GM12878 (cell line): Measurements from ENCODE around the gene ANKRD37. TPM values are rescaled to one million over a fixed set of nuclear protein-coding genes. Genes with fewer than 3 reads are reported as not detected.

Experiments used
- ATAC-seq: fragments of 200-7000 bp; cut with Tn5 transposase; 3 replicates; pipeline ENCODE4 v1.9.1; 2020; ENCODE audit warnings: mild to moderate bottlenecking, moderate library complexity
- BruUV-seq: library from RNA; stranded (reverse); fragments of 400-500 nt; replicated peaks from 2 replicates; lab custom pipeline; 2021; lab: Mats Ljungman, UMichigan
- CTCF ChIA-PET: fragments of 300-600 bp; sonication (Branson Sonifier 250); formaldehyde crosslinking; extraction: SDS; loops from one replicate; lab custom pipeline; 2021; ENCODE audit warnings: inconsistent platforms; lab: Yijun Ruan, JAX
- POLR2A ChIA-PET: fragments of 350-600 bp; formaldehyde crosslinking; extraction: SDS; loops from one replicate; lab custom pipeline; 2021; ENCODE audit warnings: inconsistent platforms; lab: Charles Lee
- RAD21 ChIA-PET: fragments of 300-600 bp; sonication (Branson Sonifier 250); formaldehyde crosslinking; loops from one replicate; lab custom pipeline; 2023; ENCODE audit warnings: antibody characterized with exemption; ENCODE audit not compliant: unreplicated experiment; lab: Charles Lee
- SMC1A ChIA-PET: fragments of 300-600 bp; sonication (Branson Sonifier 250); formaldehyde crosslinking; loops from one replicate; lab custom pipeline; 2023; ENCODE audit not compliant: unreplicated experiment, uncharacterized antibody; lab: Charles Lee
- DNase-seq: peaks from one replicate; pipeline ENCODE4 v3.0.0-alpha.2; 2011; ENCODE audit warnings: low read depth, low spot score
- FAIRE-seq: peaks from 3 replicates; lab custom pipeline; 2011; peaks lifted over from hg19 to GRCh38; lab: Jason Lieb, UNC
- H2AFZ ChIP-seq: 2 replicates; pipeline ENCODE4 v1.6.0; 2011; ENCODE audit warnings: low read depth, low read length, control low read depth; ENCODE audit not compliant: control insufficient read depth
- H3K27ac ChIP-seq: 2 replicates; pipeline ENCODE4 v1.5.1; 2011; ENCODE audit warnings: control low read depth; ENCODE audit not compliant: control insufficient read depth, insufficient read depth
- H3K27me3 ChIP-seq, 2 experiments: replicated peaks in 1 of 2; 2 replicates each; pipeline versions ENCODE4 v1.6.0 to v1.6.1; 2011; ENCODE audit warnings: low read length in 1 of 2; ENCODE audit not compliant: control insufficient read depth in 2 of 2, insufficient read depth in 2 of 2
- H3K36me3 ChIP-seq, 2 experiments: 2 replicates each; pipeline ENCODE4 v1.5.1; 2011; ENCODE audit warnings: low read length in 1 of 2; ENCODE audit not compliant: control insufficient read depth in 2 of 2, insufficient read depth in 2 of 2
- H3K4me1 ChIP-seq: 2 replicates; pipeline ENCODE4 v1.6.1; 2011; ENCODE audit warnings: mild to moderate bottlenecking, low read length, moderate library complexity, mixed read lengths; ENCODE audit not compliant: control insufficient read depth, insufficient read depth
- H3K4me2 ChIP-seq: 2 replicates; pipeline ENCODE4 v1.6.0; 2011; ENCODE audit warnings: control low read depth; ENCODE audit not compliant: control insufficient read depth, insufficient read depth
- H3K4me3 ChIP-seq: fragments of 200-600 bp; sonication (generic); 2 replicates; pipeline ENCODE4 v1.5.1; 2016
- H3K79me2 ChIP-seq: 2 replicates; pipeline ENCODE4 v1.6.0; 2011; ENCODE audit warnings: low read length; ENCODE audit not compliant: control insufficient read depth, insufficient read depth
- H3K9ac ChIP-seq: 2 replicates; pipeline ENCODE4 v1.8.0; 2011; ENCODE audit warnings: low read length, control low read depth, mixed read lengths; ENCODE audit not compliant: control insufficient read depth, insufficient read depth
- H3K9me3 ChIP-seq: replicated peaks from 3 replicates; pipeline ENCODE4 v1.5.1; 2011; ENCODE audit warnings: mild to moderate bottlenecking, low read length; ENCODE audit not compliant: control insufficient read depth, insufficient read depth
- H4K20me1 ChIP-seq: 2 replicates; pipeline ENCODE4 v1.6.0; 2011; ENCODE audit not compliant: control insufficient read depth, insufficient read depth
- BCL11A ChIP-seq: IDR thresholded peaks from 2 replicates; pipeline ENCODE4 v1.6.1; 2011; ENCODE audit warnings: low read depth, low read length
- BHLHE40 ChIP-seq, 2 experiments: fragments of 450-650 bp in 1 of 2; IDR thresholded peaks; 2 replicates each; pipeline ENCODE4 v1.6.1; 2011 to 2017; ENCODE audit warnings: low read depth in 2 of 2, borderline replicate concordance in 1 of 2, improper control_type of control experiment in 1 of 2, low read length in 1 of 2, mild to moderate bottlenecking in 1 of 2
- BMI1 ChIP-seq: fragments of 450-650 bp; IDR thresholded peaks from 2 replicates; pipeline ENCODE4 v1.6.1; 2016; ENCODE audit warnings: mild to moderate bottlenecking, moderate library complexity, borderline replicate concordance
- BRCA1 ChIP-seq: IDR thresholded peaks from 2 replicates; pipeline ENCODE4 v1.6.1; 2011; ENCODE audit warnings: low read depth, low read length, improper control_type of control experiment
- CBFB ChIP-seq: IDR thresholded peaks from 2 replicates; pipeline ENCODE4 v1.6.1; 2016; ENCODE audit warnings: antibody characterized with exemption, low read depth
- EP300 ChIP-seq, 2 experiments: fragments of 150-350 bp in 1 of 2; IDR thresholded peaks; 2 replicates each; pipeline ENCODE4 v1.6.1; 2011 to 2012; ENCODE audit warnings: low read depth in 2 of 2, low read length in 2 of 2, borderline replicate concordance in 1 of 2, improper control_type of control experiment in 1 of 2, inconsistent platforms in 1 of 2; ENCODE audit not compliant: control insufficient read depth in 1 of 2
- GABPA ChIP-seq: IDR thresholded peaks from 2 replicates; pipeline ENCODE4 v1.6.1; 2014; ENCODE audit warnings: antibody characterized with exemption, low read depth, mild to moderate bottlenecking, inconsistent platforms
- JUND ChIP-seq: IDR thresholded peaks from 2 replicates; pipeline ENCODE4 v1.6.1; 2012; ENCODE audit warnings: low read depth, mild to moderate bottlenecking, low read length, improper control_type of control experiment, moderate library complexity
- KAT2A ChIP-seq: conservative IDR thresholded peaks from 2 replicates; pipeline ENCODE4 v1.6.1; 2011; ENCODE audit warnings: low read depth, low read length; ENCODE audit not compliant: control insufficient read depth
- NFXL1 ChIP-seq: fragments of 450-650 bp; IDR thresholded peaks from 2 replicates; pipeline ENCODE4 v1.6.1; 2017; ENCODE audit warnings: antibody characterized with exemption, mild to moderate bottlenecking, borderline replicate concordance
- SIN3A ChIP-seq: IDR thresholded peaks from 2 replicates; pipeline ENCODE4 v1.6.1; 2012; ENCODE audit warnings: low read depth, low read length, improper control_type of control experiment
- SMC3 ChIP-seq: IDR thresholded peaks from 2 replicates; pipeline ENCODE4 v1.6.1; 2011; ENCODE audit warnings: low read length, improper control_type of control experiment, borderline replicate concordance
- SREBF2 ChIP-seq: IDR thresholded peaks from 2 replicates; pipeline ENCODE4 v1.6.1; 2012; ENCODE audit warnings: mild to moderate bottlenecking, low read length
- SUZ12 ChIP-seq: fragments of 200-600 bp; sonication (generic); IDR thresholded peaks from one replicate; pipeline ENCODE4 v1.6.1; 2018; ENCODE audit warnings: antibody characterized with exemption, mild to moderate bottlenecking; ENCODE audit not compliant: unreplicated experiment
- TCF7 ChIP-seq: IDR thresholded peaks from 2 replicates; pipeline ENCODE4 v1.6.1; 2014; ENCODE audit warnings: antibody characterized with exemption, borderline replicate concordance
- ZNF207 ChIP-seq: fragments of 450-650 bp; IDR thresholded peaks from 2 replicates; pipeline ENCODE4 v1.6.1; 2014; ENCODE audit warnings: antibody characterized with exemption, mild to moderate bottlenecking, borderline replicate concordance
- WGBS: methylation state at CpG from one replicate; pipeline ENCODE4 v1.1.6; 2016; ENCODE audit warnings: low lambda C conversion rate; ENCODE audit not compliant: insufficient replicate concordance, insufficient coverage; ENCODE audit errors: missing lambda C conversion rate; 5-methylcytosine and 5-hydroxymethylcytosine counted together
- in situ Hi-C: fragments of 300-500 bp; cut with MboI; formaldehyde crosslinking; loops from 9 replicates; pipeline ENCODE4 v1.14.3; 2018; ENCODE audit warnings: mixed read lengths
- intact Hi-C: fragments of 100-400 bp; cut with micrococcal nuclease; formaldehyde crosslinking; loops from one replicate; pipeline ENCODE4 v1.14.2; 2022; ENCODE audit not compliant: unreplicated experiment
- polyA plus RNA-seq, 11 experiments: library from polyadenylated mRNA; depleted of rRNA in 4 of 11; unstranded in 6 of 11; stranded (reverse) in 5 of 11; fragments of >200 nt; fragmentation: Nextera tagmentation in 4 of 11; fragmentation: Illumina TruSeq in 1 of 11; extraction: Ambion mirVana in 4 of 11; extraction: Trizol in 1 of 11; gene quantifications; 1 replicate in 1 of 11; 2 replicates in 10 of 11; pipeline versions ENCODE4 v1.2.1 to v1.2.3, GENCODE V29; 2011 to 2016; ENCODE audit warnings: inconsistent platforms in 2 of 11, missing spikeins in 2 of 11, low read depth in 1 of 11
- total RNA-seq, 4 experiments: library from RNA; depleted of rRNA in 3 of 4; stranded (reverse); fragments of >200 nt in 3 of 4; fragmentation: Illumina TruSeq in 1 of 4; extraction: Trizol in 1 of 4; gene quantifications; 2 replicates each; pipeline versions ENCODE4 v1.2.1 to v1.2.3, GENCODE V29; 2013 to 2021
- TF ChIP-seq, protein P1 (sequence below): IDR thresholded peaks from 2 replicates; pipeline ENCODE4 v1.6.1; 2011; ENCODE audit warnings: mild to moderate bottlenecking, low read depth, low read length, moderate library complexity; ENCODE audit not compliant: insufficient replicate concordance
- TF ChIP-seq, protein P2 (sequence below): fragments of 450-650 bp; formaldehyde crosslinking; IDR thresholded peaks from 2 replicates; pipeline ENCODE4 v1.4.0; 2022; ENCODE audit warnings: mild to moderate bottlenecking, moderate library complexity

The ANKRD37 gene
- total and polyA plus RNA-seq, 10 of the 15 experiments (the other 5 are each of a cell fraction or from before 2014, with no cell fraction given): 10.6 to 67.9 (median 24.2) TPM

DNA sequence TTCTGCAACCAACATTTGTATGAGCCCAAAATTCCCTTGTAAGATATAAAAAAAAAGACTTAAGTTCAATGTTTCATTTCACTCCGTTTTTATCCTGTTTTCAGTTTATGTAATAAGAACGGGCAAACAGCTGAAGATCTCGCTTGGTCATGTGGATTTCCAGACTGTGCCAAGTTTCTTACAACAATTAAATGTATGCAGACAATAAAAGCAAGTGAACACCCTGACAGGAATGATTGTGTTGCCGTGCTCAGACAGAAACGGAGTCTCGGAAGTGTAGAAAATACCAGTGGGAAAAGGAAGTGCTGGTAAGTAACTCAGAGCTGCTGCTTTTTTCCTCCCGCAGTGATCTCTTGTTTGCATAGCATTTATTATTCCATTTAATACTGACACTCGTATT is 2.8 kb downstream of the ANKRD37 start:
- no peak for DNase-seq
- CTCF ChIA-PET: interaction anchor here (1.0 to 1.5 kb wide), 2 partner anchors 96 to 198 kb away, joined by 3 to 8 read pairs; no protein-coding TSS in a partner anchor
- H3K27me3 ChIP-seq: no peaks in the 10 kb centered on the region
- peaks cover 2 to 18% of the 10 kb centered on the region in 2 experiments; a peak in 2 of 4 replicates for H3K36me3 ChIP-seq
- no peak for ATAC-seq
- FAIRE-seq: no peak
- RAD21 ChIA-PET: interaction anchor here (1.2 to 1.9 kb wide), 2 partner anchors 90 to 92 kb away, joined by 3 to 8 read pairs; no protein-coding TSS in a partner anchor
- POLR2A ChIA-PET: interaction anchor here (0.6 to 7.9 kb wide), 4 partner anchors 16 to 194 kb away, joined by 3 to 60 read pairs (median 3); no protein-coding TSS in a partner anchor
- H3K79me2 ChIP-seq: peaks cover 47% of the 10 kb centered on the region
- H3K9ac ChIP-seq: peak overlapping the region; percentile 62; the same call in 1 of the 2 replicates
- SMC1A ChIA-PET: interaction anchor here (1.3 to 2.4 kb wide), 4 partner anchors 12 to 186 kb away, joined by 3 to 11 read pairs (median 4); no protein-coding TSS in a partner anchor
- H3K4me1 ChIP-seq: 0 out of 2 replicates have a peak, but pooled peaks cover 3% of the 10 kb centered on the region
- no peaks in the 10 kb centered on the region for H3K9me3 ChIP-seq
- no TSS peak for BruUV-seq
- in situ Hi-C loops: no loop called here
- peak overlapping the region; percentile 72 for H3K4me3 ChIP-seq
- intact Hi-C loops: loop anchor here (5.0 kb wide), 2 partner anchors 187 to 198 kb away; no protein-coding TSS in a partner anchor
- no peak overlapping the region for H2AFZ ChIP-seq
- H4K20me1 ChIP-seq: no peaks in the 10 kb centered on the region
- TF ChIP-seq BCL11A (no peak), SMC3 (no peak), BMI1 (no peak), SREBF2 (no peak), BHLHE40 (IDR thresholded peaks at IDR 0.05; ENCODE audit: borderline replicate concordance in 1 of 2, low read depth in 2 of 2, low read length in 1 of 2) (no peak), SIN3A (no peak), BRCA1 (no peak), ZNF207 (no peak), NFXL1 (no peak), TCF7 (no peak), EP300 (IDR thresholded peaks at IDR 0.05; ENCODE audit: borderline replicate concordance in 1 of 2, control insufficient read depth in 1 of 2, low read depth in 2 of 2, low read length in 2 of 2) (no peak), JUND (no peak), CBFB (no peak), KAT2A (no peak), GABPA (no peak), SUZ12 (no peak)
- TF ChIP-seq, protein P1, sequence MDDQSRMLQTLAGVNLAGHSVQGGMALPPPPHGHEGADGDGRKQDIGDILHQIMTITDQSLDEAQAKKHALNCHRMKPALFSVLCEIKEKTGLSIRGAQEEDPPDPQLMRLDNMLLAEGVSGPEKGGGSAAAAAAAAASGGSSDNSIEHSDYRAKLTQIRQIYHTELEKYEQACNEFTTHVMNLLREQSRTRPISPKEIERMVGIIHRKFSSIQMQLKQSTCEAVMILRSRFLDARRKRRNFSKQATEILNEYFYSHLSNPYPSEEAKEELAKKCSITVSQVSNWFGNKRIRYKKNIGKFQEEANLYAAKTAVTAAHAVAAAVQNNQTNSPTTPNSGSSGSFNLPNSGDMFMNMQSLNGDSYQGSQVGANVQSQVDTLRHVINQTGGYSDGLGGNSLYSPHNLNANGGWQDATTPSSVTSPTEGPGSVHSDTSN: no peak
- TF ChIP-seq, protein P2, sequence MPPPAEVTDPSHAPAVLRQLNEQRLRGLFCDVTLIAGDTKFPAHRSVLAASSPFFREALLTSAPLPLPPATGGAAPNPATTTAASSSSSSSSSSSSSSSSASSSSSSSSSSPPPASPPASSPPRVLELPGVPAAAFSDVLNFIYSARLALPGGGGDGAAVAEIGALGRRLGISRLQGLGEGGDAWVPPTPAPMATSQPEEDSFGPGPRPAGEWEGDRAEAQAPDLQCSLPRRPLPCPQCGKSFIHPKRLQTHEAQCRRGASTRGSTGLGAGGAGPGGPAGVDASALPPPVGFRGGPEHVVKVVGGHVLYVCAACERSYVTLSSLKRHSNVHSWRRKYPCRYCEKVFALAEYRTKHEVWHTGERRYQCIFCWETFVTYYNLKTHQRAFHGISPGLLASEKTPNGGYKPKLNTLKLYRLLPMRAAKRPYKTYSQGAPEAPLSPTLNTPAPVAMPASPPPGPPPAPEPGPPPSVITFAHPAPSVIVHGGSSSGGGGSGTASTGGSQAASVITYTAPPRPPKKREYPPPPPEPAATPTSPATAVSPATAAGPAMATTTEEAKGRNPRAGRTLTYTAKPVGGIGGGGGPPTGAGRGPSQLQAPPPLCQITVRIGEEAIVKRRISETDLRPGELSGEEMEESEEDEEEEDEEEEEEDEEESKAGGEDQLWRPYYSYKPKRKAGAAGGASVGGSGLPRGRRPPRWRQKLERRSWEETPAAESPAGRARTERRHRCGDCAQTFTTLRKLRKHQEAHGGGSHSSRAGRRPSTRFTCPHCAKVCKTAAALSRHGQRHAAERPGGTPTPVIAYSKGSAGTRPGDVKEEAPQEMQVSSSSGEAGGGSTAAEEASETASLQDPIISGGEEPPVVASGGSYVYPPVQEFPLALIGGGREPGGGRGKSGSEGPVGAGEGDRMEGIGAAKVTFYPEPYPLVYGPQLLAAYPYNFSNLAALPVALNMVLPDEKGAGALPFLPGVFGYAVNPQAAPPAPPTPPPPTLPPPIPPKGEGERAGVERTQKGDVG (CRISPR knock-in tag): no peak
- WGBS: 69% methylated on average over 8 of the region's 8 CpGs
- H3K4me2 ChIP-seq: peak overlapping the region; percentile 94
- peak overlapping the region; percentile 86 for H3K27ac ChIP-seq
